DMS153 (cell line): Measurements from ENCODE around the gene CADPS2.

Experiments used
- DNase-seq: peaks from one replicate; lab custom pipeline; 2025; lab: John Stamatoyannopoulos, UW

The CADPS2 gene

GRCh38 chr7:122273117-122273516 lies 613.1 kb downstream of the CADPS2 start:
- no peak for DNase-seq

GRCh38 chr7:122269241-122269640 lies 617.0 kb downstream of the CADPS2 start:
- no peak for DNase-seq
